ENCODE measurements around the gene SCAMP4.

DNA sequence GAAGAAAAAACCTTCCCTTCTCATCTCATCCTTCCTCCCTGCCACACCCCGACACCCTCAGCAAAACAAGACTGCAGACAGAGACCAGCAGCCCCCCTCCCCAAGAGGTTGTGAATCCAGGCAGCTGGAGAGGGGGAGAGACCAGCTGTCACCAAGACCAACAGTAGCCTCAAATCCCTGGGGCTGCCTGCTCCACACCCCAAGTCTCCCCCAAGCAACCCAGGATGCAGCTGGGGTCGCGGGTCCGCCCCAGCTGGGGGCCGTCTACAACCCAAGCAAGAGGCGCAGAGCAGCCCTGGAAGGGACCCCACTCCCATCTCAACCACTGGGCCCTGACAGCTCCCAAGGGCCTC, 48.9 kb upstream of the SCAMP4 start:
- no peak for TF ChIP-seq POLR2A (IDR thresholded peaks at IDR 0.05)
- TF ChIP-seq, protein P1, sequence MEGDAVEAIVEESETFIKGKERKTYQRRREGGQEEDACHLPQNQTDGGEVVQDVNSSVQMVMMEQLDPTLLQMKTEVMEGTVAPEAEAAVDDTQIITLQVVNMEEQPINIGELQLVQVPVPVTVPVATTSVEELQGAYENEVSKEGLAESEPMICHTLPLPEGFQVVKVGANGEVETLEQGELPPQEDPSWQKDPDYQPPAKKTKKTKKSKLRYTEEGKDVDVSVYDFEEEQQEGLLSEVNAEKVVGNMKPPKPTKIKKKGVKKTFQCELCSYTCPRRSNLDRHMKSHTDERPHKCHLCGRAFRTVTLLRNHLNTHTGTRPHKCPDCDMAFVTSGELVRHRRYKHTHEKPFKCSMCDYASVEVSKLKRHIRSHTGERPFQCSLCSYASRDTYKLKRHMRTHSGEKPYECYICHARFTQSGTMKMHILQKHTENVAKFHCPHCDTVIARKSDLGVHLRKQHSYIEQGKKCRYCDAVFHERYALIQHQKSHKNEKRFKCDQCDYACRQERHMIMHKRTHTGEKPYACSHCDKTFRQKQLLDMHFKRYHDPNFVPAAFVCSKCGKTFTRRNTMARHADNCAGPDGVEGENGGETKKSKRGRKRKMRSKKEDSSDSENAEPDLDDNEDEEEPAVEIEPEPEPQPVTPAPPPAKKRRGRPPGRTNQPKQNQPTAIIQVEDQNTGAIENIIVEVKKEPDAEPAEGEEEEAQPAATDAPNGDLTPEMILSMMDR (IDR thresholded peaks at IDR 0.05), result no peak

All from adrenal gland (tissue), 5 donors.